ENCODE results near the gene MTMR3. TPM values are rescaled to one million over a fixed set of nuclear protein-coding genes. Genes with fewer than 3 reads are reported as not detected.
A peak's percentile ranks its signal among the peaks of the same experiment; 100 is the strongest.

MTMR3 gene
- total RNA-seq, 1 donor from 2014 or later, result 36.9 TPM

GRCh38 chr22:29870574-29870973 is 12.4 kb upstream of the MTMR3 start:
- Mint-ChIP-seq H3K4me1 (ENCODE audit: low read depth) (peaks cover 19% of the 10 kb centered on the region), H3K4me3 (ENCODE audit: unreplicated experiment) (no peak overlapping the region), H3K9me3 (ENCODE audit: low read depth) (no peaks in the 10 kb centered on the region), H3K27me3 (ENCODE audit: low read depth) (peaks cover 5% of the 10 kb centered on the region), H3K27ac (ENCODE audit: unreplicated experiment) (peak overlapping the region; percentile 70), H3K36me3 (ENCODE audit: low read depth) (no peaks in the 10 kb centered on the region)
- TF ChIP-seq, protein P1, sequence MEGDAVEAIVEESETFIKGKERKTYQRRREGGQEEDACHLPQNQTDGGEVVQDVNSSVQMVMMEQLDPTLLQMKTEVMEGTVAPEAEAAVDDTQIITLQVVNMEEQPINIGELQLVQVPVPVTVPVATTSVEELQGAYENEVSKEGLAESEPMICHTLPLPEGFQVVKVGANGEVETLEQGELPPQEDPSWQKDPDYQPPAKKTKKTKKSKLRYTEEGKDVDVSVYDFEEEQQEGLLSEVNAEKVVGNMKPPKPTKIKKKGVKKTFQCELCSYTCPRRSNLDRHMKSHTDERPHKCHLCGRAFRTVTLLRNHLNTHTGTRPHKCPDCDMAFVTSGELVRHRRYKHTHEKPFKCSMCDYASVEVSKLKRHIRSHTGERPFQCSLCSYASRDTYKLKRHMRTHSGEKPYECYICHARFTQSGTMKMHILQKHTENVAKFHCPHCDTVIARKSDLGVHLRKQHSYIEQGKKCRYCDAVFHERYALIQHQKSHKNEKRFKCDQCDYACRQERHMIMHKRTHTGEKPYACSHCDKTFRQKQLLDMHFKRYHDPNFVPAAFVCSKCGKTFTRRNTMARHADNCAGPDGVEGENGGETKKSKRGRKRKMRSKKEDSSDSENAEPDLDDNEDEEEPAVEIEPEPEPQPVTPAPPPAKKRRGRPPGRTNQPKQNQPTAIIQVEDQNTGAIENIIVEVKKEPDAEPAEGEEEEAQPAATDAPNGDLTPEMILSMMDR (IDR thresholded peaks at IDR 0.05), result no peak
- no peak for DNase-seq (ENCODE audit: low spot score)

GRCh38 chr22:29871684-29872083 is 11.3 kb upstream of the MTMR3 start:
- Mint-ChIP-seq H3K36me3 (ENCODE audit: low read depth) (no peaks in the 10 kb centered on the region), H3K27ac (ENCODE audit: unreplicated experiment) (peak overlapping the region; percentile 63), H3K9me3 (ENCODE audit: low read depth) (no peaks in the 10 kb centered on the region), H3K4me1 (ENCODE audit: low read depth) (peaks cover 19% of the 10 kb centered on the region), H3K27me3 (ENCODE audit: low read depth) (peaks cover 5% of the 10 kb centered on the region), H3K4me3 (ENCODE audit: unreplicated experiment) (peak overlapping the region; percentile 7)
- DNase-seq (ENCODE audit: low spot score), result no peak
- TF ChIP-seq, protein P1 (IDR thresholded peaks at IDR 0.05), result no peak

DNA sequence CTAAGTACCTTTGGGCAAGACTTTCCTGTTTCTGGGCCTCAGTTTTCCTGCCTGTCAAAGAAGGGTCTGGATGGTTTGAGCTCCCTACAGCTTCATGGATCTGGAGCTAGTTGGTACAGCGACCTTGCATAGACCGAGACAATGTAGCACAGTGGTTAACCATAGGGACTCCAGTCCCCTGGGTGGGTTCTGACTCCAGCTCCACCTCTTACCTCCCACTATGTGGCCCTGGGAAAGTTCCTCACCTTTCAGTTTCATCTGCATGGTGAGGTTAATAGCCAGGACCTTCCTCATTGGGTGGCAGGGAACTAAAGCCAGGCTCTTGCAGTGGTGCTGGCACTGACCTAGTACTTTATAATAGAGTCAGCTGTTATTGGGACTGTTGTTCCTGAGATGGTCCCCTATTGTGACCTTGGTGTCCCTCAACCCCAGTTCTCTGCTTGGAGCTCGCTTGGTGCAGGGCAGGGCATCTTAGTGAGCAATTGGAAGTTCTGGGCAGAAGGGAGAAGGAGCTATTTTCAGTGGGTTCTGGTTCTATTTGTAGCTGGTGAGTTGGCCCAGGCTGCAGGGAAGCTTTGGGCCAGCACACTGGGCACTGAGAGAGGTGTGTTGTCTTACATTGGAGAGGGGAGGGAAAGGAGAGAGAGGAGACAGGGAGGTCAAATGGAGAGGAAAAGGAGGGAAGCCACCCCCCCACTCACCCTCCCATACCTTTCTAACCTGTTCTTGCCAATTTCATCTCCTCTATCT is 10.7 kb upstream of the MTMR3 start:
- Mint-ChIP-seq H3K9me3 (ENCODE audit: low read depth) (no peaks in the 10 kb centered on the region), H3K27me3 (ENCODE audit: low read depth) (peaks cover 5% of the 10 kb centered on the region), H3K4me1 (ENCODE audit: low read depth) (peaks cover 19% of the 10 kb centered on the region), H3K36me3 (ENCODE audit: low read depth) (no peaks in the 10 kb centered on the region), H3K27ac (ENCODE audit: unreplicated experiment) (no peak overlapping the region), H3K4me3 (ENCODE audit: unreplicated experiment) (no peak overlapping the region)
- TF ChIP-seq, protein P1 (IDR thresholded peaks at IDR 0.05), result no peak
- DNase-seq (ENCODE audit: low spot score), result no peak

- Mint-ChIP-seq H3K27me3 (ENCODE audit: low read depth) (peaks cover 5% of the 10 kb centered on the region), H3K27ac (ENCODE audit: unreplicated experiment) (no peak overlapping the region), H3K4me1 (ENCODE audit: low read depth) (peaks cover 25% of the 10 kb centered on the region), H3K9me3 (ENCODE audit: low read depth) (no peaks in the 10 kb centered on the region), H3K4me3 (ENCODE audit: unreplicated experiment) (no peak overlapping the region), H3K36me3 (ENCODE audit: low read depth) (no peaks in the 10 kb centered on the region)
- TF ChIP-seq, protein P1 (IDR thresholded peaks at IDR 0.05), result no peak
- no peak for DNase-seq (ENCODE audit: low spot score)
Measured at GRCh38 chr22:29872989-29873388, 10.0 kb upstream of the MTMR3 start.

DNA sequence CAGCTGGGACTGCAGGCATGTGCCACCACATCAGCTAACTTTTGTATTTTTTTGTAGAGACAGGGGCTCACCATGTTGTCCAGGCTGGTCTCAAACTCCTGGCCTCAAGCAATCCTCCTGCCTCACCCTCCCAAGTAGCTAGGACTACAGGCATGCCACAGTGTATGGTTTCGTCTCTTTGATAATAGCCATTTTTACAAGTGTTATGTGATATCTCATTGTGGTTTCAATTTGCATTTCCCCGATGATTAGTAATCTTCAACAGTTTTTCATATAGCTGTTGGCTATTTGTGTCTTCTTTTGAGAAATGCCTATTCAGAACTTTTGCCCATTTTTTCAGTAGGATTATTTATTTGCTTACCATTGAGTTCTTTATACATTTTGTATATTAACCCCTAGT is 9.0 kb upstream of the MTMR3 start:
- H3K27ac Mint-ChIP-seq (ENCODE audit: unreplicated experiment), result no peak overlapping the region
- no peaks in the 10 kb centered on the region for H3K9me3 Mint-ChIP-seq (ENCODE audit: low read depth)
- TF ChIP-seq, protein P1 (IDR thresholded peaks at IDR 0.05), result no peak
- H3K36me3 Mint-ChIP-seq (ENCODE audit: low read depth), result no peaks in the 10 kb centered on the region
- H3K27me3 Mint-ChIP-seq (ENCODE audit: low read depth), result peaks cover 5% of the 10 kb centered on the region
- H3K4me1 Mint-ChIP-seq (ENCODE audit: low read depth), result peaks cover 26% of the 10 kb centered on the region
- DNase-seq (ENCODE audit: low spot score), result no peak
- no peak overlapping the region for H3K4me3 Mint-ChIP-seq (ENCODE audit: unreplicated experiment)
